Kasumi-1 (cell line): ENCODE results near the gene SMARCD1.

ENCODE experiments used
- DNase-seq, 2 experiments: peaks; one replicate each; lab custom pipeline; 2025; lab: John Stamatoyannopoulos, UW

Gene SMARCD1

DNA sequence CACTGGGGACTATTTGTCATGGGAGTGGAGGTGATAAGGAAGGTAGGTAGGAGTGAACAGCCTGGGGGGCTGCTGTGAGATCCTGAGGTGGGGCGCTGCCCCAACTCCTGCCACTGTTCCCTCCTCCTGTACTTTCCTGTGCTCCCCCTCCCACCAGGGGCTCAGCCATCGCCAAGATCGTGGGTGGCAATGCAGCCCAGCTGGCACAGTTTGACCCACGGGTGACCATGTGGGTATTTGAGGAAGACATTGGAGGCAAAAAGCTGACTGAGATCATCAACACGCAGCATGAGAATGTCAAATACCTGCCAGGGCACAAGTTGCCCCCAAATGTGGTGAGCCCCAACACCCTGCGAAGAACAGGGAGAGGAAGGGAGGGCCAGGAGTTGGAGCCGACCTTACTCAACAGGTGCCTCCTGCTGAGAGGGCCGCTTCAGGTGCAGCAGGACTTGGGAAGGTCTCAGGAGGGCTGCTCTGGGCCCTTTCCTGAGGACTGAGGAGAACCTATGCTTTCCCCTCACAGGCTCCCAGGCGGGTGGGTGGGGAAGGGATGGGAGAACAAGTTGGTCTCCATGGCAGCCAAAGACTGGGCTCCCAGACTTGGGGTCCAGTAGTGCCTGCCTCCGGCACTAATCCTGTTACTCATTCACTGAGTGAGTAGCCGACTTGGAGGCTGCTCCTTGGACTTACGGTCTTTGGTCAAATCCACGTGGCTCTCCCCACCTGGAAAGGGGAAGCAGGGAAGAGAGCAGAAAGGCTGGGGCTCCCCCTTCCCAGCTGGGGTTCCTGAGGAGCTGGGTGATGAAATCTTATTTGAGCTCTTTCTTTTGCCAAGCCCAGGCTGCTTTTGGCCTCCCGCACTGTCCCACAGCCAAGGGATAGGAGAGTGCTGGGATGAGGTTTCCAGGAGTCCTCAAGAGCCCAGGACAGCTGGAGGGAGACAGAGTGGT is 19.6 kb downstream of the SMARCD1 start:
- DNase-seq = no peak

- no peak for DNase-seq
Measured at GRCh38 chr12:50105913-50106450, 20.8 kb downstream of the SMARCD1 start.

GRCh38 chr12:50106907-50107306 is 21.8 kb downstream of the SMARCD1 start:
- DNase-seq = no peak

DNA sequence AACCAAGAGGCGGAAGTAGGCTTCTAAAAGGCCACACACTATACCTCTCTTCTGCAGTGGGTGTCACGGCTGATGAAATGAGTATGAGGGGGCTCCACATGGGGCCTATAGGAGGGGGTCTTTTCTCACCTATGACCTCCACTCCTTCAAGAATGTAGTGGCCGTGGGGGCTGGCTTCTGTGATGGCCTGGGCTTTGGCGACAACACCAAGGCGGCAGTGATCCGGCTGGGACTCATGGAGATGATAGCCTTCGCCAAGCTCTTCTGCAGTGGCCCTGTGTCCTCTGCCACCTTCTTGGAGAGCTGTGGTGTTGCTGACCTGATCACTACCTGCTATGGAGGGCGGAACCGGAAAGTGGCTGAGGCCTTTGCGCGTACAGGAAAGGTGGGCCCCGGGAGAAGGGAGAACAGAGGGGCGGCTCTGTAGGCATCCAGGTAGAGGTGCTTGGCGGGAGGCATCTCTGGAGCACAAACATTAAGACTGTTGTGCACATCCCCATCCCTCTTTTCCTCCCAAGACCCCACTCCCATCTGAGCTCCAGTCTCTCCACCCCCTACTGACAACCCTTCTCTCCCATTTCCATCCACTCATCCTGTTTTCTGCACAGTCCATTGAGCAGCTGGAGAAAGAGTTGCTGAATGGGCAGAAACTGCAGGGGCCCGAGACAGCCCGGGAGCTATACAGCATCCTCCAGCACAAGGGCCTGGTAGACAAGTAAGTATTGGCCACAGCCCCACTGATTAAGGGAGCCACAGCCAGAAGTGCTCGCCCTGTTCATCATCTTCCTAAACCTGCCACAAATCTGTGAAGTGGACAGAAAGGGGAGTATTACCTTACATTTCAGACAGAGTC is 22.5 kb downstream of the SMARCD1 start:
- no peak for DNase-seq

DNA sequence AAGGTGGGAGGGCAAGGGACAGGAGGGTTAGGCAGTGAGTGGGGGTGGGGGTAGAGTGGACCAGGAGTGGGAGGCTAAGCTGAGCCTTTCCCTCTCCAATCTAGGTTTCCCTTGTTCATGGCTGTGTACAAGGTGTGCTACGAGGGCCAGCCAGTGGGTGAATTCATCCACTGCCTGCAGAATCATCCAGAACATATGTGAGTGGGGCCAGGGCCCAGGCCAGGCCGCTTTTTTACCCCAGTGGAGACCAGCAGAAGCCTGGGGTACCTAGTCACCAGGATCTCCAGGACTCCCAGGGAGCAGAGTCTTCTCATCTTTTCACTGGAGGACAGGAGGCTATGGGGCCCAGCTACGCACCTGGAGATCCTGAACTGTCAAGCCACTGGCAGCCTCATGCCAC is 24.2 kb downstream of the SMARCD1 start:
- DNase-seq = no peak

DNA sequence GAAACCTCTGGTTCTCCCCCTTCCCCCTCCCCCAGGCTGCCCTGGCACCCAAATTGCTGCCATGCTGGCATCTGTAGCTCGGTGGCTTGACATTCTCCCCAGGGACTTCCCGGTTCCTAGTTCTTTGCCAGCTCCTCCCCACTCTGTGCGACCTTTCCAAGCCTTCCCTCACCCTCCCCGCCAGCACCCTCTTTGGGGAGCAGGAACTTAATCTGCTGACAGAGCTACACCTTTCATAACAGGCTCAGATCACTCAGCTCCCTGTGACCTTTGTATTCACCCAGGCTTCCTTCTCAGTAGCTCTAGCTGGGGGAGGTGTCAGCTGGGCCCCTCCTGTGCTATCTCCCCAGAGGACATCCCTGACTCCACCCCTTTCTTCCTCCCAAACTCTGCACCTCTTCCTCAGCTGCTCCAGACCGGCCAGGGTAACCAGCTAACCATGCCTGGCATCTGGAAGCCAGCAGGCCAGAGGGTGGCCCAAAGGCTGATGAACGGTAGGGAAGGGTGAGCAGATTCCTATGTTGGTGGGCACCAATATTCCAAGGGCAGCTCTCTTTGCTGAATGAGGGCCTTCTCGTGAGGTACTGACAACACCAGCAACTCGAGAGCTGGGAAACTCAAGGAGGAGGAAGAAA is 25.1 kb downstream of the SMARCD1 start:
- no peak for DNase-seq

DNA sequence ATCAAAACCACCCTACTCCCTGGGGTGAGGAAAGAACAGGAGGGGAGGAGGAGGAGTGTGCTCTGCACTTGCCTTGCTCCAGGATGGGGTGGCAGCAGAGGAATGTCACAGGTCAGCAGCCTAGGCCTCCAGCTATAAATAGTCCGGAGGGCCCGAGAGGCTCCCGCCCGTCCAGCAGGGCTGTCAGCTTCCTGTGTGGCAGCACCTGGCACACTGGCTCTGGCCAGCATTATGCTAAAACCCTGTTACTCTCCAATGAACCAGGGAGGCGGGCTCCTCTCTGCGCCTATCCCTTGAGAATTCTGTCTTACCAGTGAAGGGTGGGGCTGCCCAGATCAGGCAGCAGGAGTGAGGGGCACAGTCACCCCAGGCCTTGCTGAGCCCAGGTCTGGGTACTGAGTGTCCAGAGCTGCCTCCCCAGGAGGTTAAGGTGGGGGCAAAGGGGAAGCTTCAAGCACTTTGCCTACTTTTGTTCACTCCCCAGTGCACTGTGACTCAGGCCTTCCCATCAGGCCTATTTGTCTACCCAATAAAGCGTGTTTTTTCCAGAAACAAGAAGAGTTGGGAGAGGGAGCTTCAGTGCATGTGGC is 25.7 kb downstream of the SMARCD1 start:
- DNase-seq = no peak

DNA sequence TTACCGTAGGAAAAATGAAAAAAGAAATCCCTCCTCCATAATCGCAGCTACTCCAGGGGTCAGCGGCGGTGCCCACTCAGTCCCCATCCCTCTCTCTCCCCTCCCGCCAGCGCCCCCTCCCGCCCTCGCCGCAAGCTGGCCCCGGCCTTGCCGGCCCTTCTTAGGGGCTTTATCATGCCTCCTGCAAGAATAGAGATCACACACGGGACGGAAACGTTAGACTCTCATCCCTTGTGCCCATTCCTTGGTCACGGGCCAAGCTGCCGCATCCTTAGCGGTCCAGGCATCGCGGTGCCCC is 26.2 kb downstream of the SMARCD1 start:
- no peak for DNase-seq

DNA sequence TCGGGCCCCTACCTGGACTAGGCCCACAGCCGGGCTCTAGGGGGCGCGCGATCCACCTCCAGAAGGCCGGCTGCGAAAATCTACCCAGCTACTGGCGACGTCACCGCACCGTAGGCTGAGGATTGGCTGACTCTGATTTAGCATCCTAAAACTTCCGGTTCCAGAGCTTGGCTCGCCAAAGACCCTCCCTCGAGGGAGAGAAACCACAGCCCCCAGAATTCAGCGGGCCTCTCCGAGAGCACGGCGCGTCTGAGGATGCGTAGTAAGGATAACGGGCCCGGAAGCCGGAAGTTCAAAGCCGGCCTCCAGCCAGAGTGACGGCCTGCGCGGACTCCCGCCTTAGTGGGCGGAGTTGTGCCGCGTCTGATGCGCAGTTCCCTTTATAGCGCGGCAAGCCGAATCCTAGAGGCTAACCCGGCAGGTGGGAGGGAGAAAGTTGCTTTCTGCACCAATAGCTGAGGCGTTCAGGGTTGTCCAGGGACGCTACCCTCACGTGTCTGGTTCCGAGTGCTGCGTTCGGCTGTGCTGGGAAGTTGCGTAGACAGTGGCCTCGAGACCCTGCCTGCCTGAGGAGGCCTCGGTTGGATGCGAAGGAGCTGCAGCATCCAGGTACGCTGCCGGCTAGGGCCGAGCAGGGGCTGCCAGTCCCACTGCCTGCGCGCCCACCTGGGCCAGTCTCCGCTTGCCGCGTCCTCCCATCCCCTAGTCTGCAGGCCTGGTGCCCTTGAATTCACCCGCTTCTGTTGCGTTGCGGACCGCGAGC is 26.7 kb downstream of the SMARCD1 start, which contains the start of gene COX14:
TSS of gene COX14 (plus strand) at position 544 of the 763 bp plus-strand sequence. CDS start 7,808 bp downstream, outside the sequence.
- DNase-seq = peak; percentile 99 to 100

DNA sequence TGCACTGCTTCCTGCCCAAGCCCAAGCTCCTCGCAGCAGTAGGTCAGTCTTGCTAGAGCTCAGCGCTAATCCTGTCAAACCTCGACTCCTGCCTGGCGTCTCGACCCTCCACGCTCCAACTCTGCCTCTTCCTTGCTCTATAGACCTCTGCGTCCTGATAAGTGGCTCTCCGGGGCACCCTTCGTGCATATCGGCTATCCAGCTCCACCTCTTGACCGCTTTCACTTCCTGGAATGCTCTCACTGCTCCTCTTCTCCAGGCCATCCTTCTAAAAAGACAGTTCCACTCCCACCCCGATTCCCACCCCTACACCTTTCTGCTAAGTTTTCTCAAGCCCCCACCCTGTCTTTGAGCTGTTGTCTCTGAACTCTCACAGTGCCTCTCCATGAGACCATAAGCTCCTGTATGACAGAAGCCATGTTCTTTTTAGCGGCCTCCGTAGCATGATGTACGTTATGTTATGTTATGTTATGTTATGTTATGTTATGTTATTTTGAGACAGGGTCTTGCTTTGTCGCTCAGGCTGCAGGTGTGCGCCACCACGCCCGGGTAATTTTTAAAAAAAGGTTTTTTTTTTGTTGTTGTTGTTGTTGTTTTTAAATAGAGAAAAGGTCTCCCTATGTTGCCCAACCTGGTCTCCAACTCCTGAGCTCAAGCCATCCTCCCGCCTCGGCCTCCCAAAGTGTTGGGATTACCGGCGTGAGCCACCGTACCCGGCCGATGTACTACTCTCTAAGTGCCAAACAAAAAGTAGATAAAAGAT is 27.5 kb downstream of the SMARCD1 start:
- peak; percentile 62 to 66 for DNase-seq

- DNase-seq = no peak
Measured at GRCh38 chr12:50117057-50117622, 32.0 kb downstream of the SMARCD1 start.

- no peak for DNase-seq
Measured at GRCh38 chr12:50119387-50119786, 34.2 kb downstream of the SMARCD1 start.

GRCh38 chr12:50120521-50120920 is 35.4 kb downstream of the SMARCD1 start:
- no peak for DNase-seq

- DNase-seq = no peak
Measured at GRCh38 chr12:50120953-50121352, 35.8 kb downstream of the SMARCD1 start.

DNA sequence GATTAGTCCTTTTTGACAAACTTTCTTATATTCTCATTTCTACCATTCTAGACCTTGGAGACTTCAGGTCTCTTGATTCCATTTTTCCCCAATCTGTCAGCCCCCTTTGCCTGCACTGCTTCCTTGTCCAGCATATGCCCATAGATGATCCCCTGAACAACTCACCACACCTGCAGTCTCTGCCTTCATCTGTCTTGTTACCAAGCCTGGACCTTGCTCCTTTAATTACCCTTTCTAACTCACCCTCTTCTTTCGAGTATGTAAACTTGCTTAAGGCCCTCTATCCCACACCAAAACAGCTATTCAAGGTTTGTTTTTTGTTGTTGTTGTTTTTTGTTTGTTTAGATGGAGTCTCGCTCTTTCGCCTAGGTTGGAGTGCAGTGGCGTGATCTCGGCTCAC is 36.5 kb downstream of the SMARCD1 start:
- DNase-seq = no peak

DNA sequence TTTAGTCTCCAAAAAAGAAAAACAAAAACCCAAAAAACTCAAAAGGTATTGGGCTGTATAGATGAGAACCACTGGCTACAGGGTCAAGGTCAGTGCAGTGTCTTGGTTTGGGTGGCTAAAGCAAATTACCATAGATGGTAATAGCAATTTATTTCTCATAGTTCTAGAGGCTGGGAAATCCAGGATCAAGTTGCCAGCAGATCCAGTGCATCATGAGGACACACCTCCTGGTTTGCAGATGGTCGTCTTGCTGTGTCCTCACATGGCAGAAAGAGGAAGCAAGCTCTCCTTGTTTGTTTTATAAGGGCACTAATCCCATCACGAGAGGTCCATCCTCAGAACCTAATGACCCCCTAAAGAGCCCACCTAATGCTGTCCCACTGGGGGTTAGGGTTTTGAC is 38.1 kb downstream of the SMARCD1 start:
- DNase-seq = peak in 1 of 2 experiments; percentile 10

GRCh38 chr12:50127546-50127945 is 42.4 kb downstream of the SMARCD1 start:
- DNase-seq = no peak

- DNase-seq = no peak
Measured at GRCh38 chr12:50129290-50129689, 44.1 kb downstream of the SMARCD1 start.

DNA sequence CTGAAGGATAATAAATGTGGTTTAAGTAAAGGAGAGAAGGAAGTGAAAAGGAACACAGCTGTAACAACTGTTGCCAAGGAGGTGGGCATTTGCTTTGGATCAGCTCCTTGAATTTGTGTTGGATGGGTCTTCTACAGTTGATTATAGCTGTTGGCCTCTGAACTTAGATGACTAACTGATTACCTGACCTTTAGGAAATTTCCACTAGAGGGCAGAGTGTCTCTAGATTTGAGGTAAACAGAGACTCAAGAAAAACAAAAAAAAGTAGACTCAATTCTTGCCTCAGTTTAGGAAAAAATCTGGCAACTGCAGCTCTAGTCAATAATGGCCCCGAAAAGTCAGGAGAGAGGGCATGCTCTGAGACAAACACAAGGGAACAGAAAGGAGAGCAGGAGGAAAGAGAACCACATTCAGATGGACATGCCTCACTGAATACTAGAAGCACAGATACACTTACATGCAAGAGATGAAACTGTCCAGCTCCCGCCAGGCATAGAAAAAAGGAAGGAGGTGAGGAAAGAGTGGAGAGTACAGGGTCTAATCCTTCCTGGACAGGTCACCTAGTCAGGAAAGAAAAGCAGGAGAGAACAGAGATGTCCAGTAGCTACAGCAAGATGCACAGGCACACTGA is 47.5 kb downstream of the SMARCD1 start:
- no peak for DNase-seq
